Lower leg skin (tissue), 4 donors: ENCODE results near the gene RAPGEFL1. TPM values are rescaled to one million over a fixed set of nuclear protein-coding genes. Genes with fewer than 3 reads are reported as not detected.
"Not testable (repeated sequence)": the region's sequence is repeated elsewhere in the genome, so short reads cannot be mapped to it uniquely, and the experiment has no call there.

Source experiments
- DNase-seq, 2 donors: peaks; one replicate each; pipeline ENCODE4 v3.0.0-alpha.2; 2019; ENCODE audit warnings: low spot score in 2 of 2
- H3K4me3 ChIP-seq: fragments of 200-600 bp; sonication (generic); 2 replicates; pipeline ENCODE4 v1.5.1; 2017; ENCODE audit warnings: mild to moderate bottlenecking, low read depth; ENCODE audit not compliant: poor library complexity, severe bottlenecking
- POLR2A ChIP-seq, 2 donors: fragments of 450-650 bp; IDR thresholded peaks; one replicate each; pipeline ENCODE4 v1.6.1; 2016 to 2017; ENCODE audit warnings: antibody characterized with exemption in 2 of 2, mild to moderate bottlenecking in 1 of 2, moderate library complexity in 1 of 2
- WGBS, 2 donors: methylation state at CpG; one replicate each; pipeline ENCODE4 v1.1.5; 2018; 5-methylcytosine and 5-hydroxymethylcytosine counted together
- intact Hi-C: fragments of 100-400 bp; cut with DNase I; formaldehyde crosslinking; loops from one replicate; pipeline ENCODE4 v1.15.0; 2023; ENCODE audit warnings: low total_unique reads
- total RNA-seq, 4 donors: library from RNA; depleted of rRNA; stranded (reverse); fragments of >200 nt; gene quantifications; one replicate each; pipeline ENCODE4 v1.1.0, GENCODE V29; 2016
- TF ChIP-seq, protein P1 (sequence below), 3 donors: fragments of 450-650 bp; IDR thresholded peaks; one replicate each; pipeline ENCODE4 v1.5.1; 2016; ENCODE audit warnings: antibody characterized with exemption in 3 of 3, mild to moderate bottlenecking in 3 of 3, moderate library complexity in 2 of 3

The RAPGEFL1 gene
- total RNA-seq, 4 donors from 2014 or later: 273 to 467 (median 316) TPM

- intact Hi-C loops: loop anchor here (5.0 kb wide), 1 partner anchor 94 kb away; no protein-coding TSS in a partner anchor
- TF ChIP-seq, protein P1, sequence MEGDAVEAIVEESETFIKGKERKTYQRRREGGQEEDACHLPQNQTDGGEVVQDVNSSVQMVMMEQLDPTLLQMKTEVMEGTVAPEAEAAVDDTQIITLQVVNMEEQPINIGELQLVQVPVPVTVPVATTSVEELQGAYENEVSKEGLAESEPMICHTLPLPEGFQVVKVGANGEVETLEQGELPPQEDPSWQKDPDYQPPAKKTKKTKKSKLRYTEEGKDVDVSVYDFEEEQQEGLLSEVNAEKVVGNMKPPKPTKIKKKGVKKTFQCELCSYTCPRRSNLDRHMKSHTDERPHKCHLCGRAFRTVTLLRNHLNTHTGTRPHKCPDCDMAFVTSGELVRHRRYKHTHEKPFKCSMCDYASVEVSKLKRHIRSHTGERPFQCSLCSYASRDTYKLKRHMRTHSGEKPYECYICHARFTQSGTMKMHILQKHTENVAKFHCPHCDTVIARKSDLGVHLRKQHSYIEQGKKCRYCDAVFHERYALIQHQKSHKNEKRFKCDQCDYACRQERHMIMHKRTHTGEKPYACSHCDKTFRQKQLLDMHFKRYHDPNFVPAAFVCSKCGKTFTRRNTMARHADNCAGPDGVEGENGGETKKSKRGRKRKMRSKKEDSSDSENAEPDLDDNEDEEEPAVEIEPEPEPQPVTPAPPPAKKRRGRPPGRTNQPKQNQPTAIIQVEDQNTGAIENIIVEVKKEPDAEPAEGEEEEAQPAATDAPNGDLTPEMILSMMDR (IDR thresholded peaks at IDR 0.05): no peak
- no peak overlapping the region for H3K4me3 ChIP-seq
- WGBS, 2 donors: 85 to 91% methylated on average over 5 of the region's 5 CpGs
- no peak for DNase-seq
Measured at GRCh38 chr17:40198576-40198975, 21.3 kb downstream of the RAPGEFL1 start.

DNA sequence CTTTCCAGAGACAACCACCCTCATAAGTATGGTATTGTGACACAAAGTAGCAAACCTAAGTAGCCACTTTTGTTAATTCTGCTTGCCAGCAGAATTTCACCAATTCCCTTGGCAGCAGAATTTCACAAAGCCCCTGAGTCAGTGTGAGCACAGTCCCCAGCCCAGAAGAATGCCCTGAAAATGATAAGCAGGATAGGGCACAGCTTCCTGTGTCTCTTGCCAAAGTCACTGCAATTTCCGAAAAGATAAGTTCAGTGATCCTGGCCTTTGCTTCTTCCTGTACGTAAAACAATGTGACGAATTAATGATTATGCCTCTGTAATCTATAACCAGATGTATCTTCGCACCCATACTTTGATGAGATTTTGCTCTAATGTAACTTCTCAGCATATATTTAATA, 25.9 kb downstream of the RAPGEFL1 start:
- intact Hi-C loops: loop anchor here (10.0 kb wide), 1 partner anchor 152 kb away; no protein-coding TSS in a partner anchor

GRCh38 chr17:40206193-40206592, 28.9 kb downstream of the RAPGEFL1 start:
- DNase-seq, H3K4me3 ChIP-seq: not testable (repeated sequence)
- intact Hi-C loops: loop anchor here (10.0 kb wide), 1 partner anchor 149 kb away; no protein-coding TSS in a partner anchor
- 83 to 92% methylated on average over 8 of the region's 8 CpGs for WGBS, 2 donors

More for the DNA sequence above, 25.9 kb downstream of the RAPGEFL1 start:
- H3K4me3 ChIP-seq: no peak overlapping the region
- 78 to 83% methylated on average over 4 of the region's 4 CpGs for WGBS, 2 donors
- TF ChIP-seq, protein P1 (IDR thresholded peaks at IDR 0.05): no peak
- no peak for TF ChIP-seq POLR2A (IDR thresholded peaks at IDR 0.05)
- no peak for DNase-seq

DNA sequence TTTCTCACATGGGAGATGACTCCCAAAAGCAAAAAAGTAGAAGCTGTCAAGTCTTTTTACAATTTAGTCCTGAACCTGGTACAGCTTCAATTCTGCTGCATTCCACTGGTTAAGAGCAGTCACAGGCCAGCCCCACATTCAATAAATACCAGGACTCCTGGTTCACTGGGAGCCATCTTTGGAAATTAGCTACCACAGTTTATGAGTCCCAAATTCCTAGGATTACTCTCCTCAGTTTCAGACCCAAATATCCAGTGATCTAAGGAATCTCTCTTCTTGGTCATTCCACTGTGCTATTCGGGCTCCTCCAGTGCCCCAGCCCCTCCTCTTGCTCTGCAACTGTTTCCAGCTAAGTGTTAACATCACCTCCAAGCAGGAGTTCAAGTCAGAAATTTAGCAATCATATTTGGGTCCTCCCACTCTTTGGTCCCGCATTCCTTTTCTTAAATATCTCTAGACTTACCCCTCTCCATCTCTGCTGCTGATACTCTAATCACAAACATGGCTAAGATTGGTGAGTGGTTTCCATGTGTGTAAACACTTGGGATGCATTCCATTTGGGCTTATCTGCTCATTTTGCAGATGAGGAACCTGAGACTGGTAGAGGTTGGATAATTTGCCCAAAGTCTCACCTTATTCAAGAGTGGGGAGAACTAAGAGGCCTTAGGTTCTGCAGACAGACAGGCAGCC, 32.3 kb downstream of the RAPGEFL1 start:
- WGBS, 2 donors: 80 to 84% methylated on average over 2 of the region's 2 CpGs
- intact Hi-C loops: loop anchor here (10.0 kb wide), 1 partner anchor 145 kb away; no protein-coding TSS in a partner anchor

DNA sequence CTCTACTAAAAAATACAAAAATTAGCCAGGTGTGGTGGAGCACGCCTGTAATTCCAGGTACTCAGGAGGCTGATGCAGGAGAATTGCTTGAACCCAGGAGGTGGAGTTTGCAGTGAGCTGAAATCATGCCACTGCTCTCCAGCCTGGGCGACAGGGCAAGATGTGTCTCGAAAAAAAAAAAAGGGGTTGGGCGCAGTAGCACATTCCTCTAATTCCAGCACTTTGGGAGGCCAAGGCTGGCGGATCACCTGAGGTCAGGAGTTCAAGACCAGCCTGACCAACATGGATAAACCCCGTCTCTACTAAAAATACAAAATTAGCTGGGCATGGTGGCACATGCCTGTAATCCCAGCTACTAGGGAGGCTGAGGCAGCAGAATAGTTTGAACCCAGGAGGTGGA, 36.6 kb downstream of the RAPGEFL1 start:
- intact Hi-C loops, DNase-seq, H3K4me3 ChIP-seq: not testable (repeated sequence)
- 74 to 82% methylated on average over 6 of the region's 6 CpGs for WGBS, 2 donors

More for the DNA sequence above, 32.3 kb downstream of the RAPGEFL1 start:
- no peak for TF ChIP-seq POLR2A (IDR thresholded peaks at IDR 0.05)
- TF ChIP-seq, protein P1 (IDR thresholded peaks at IDR 0.05): no peak
- H3K4me3 ChIP-seq: no peak overlapping the region
- no peak for DNase-seq

DNA sequence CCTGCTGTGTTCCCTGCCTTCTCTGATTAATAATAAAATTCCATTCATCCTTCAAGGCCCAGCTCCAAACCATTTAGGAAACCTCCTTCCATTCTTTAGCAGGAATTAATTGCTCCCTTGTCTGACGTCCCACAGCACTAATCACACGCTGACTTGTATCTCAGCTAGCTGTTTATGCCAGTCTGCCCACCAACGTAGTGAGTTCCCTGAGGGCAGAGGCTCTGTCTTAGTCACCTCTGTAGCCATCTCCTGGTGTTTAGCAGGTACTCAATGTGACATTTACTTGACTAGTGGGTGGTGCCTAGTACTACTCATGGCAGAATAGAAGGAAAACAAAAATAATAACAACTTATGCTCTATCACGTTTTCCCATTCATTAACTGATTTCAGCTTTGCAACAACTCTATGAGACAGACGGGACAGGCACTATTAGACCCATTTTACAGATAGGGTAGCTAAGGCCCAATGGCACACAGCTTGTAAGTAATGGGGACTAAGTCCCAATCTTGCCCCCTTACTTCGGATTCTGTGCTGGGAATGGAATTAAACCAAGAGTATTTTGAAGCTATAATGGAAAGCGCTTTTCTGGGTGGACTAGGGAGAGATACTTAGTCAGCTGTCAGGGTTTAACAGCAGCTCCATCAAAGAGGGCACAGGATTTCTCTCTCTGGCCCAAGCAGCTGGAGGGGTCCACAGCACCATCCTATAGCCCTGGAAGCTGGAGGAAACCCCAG, 40.9 kb downstream of the RAPGEFL1 start:
- WGBS, 2 donors: 74 to 77% methylated on average over 7 of the region's 7 CpGs
- no peak overlapping the region for H3K4me3 ChIP-seq
- intact Hi-C loops: no loop called here
- TF ChIP-seq POLR2A (IDR thresholded peaks at IDR 0.05): no peak
- TF ChIP-seq, protein P1 (IDR thresholded peaks at IDR 0.05): no peak
- DNase-seq: no peak
